ENCODE measurements around the gene ATAD1. TPM values are rescaled to one million over a fixed set of nuclear protein-coding genes. Genes with fewer than 3 reads are reported as not detected.

The ATAD1 gene
- total RNA-seq, 1 donor from 2014 or later = 63.2 TPM

- no peaks in the 10 kb centered on the region for H3K27me3 Mint-ChIP-seq (ENCODE audit: insufficient read depth, low read depth)
- H3K4me1 Mint-ChIP-seq = no peaks in the 10 kb centered on the region
- no peaks in the 10 kb centered on the region for H3K4me1 ChIP-seq
- H3F3A ChIP-seq (ENCODE audit: low read depth) = no peaks in the 10 kb centered on the region
- no peak overlapping the region for H3K4me2 ChIP-seq
- DNase-seq (ENCODE audit: low spot score) = no peak
- no peak overlapping the region for H3K9ac ChIP-seq
- no peaks in the 10 kb centered on the region for H3K9me3 Mint-ChIP-seq
- no peaks in the 10 kb centered on the region for H4K20me1 ChIP-seq (ENCODE audit: low read depth)
- H3K36me3 ChIP-seq = no peaks in the 10 kb centered on the region
- no peaks in the 10 kb centered on the region for H3K27me3 ChIP-seq
- no peak overlapping the region for H3K27ac Mint-ChIP-seq
- H3K27ac ChIP-seq = no peak overlapping the region
- H3K4me3 ChIP-seq = no peak overlapping the region
- no peaks in the 10 kb centered on the region for H3K79me2 ChIP-seq (ENCODE audit: low read depth)
- no peaks in the 10 kb centered on the region for H3K36me3 Mint-ChIP-seq
- no peaks in the 10 kb centered on the region for H3K9me3 ChIP-seq (ENCODE audit: low read depth)
- no peak overlapping the region for H2AFZ ChIP-seq (replicated peaks)
- TF ChIP-seq EZH2 (IDR thresholded peaks at IDR 0.05) = no peak
- TF ChIP-seq CTCF (IDR thresholded peaks at IDR 0.05) = no peak
- no peak overlapping the region for H3K4me3 Mint-ChIP-seq
These were observed 114.3 kb downstream of the ATAD1 start for GRCh38 chr10:87703771-87704170.

GRCh38 chr10:87702973-87703294 is 115.1 kb downstream of the ATAD1 start:
- no peaks in the 10 kb centered on the region for H3K9me3 ChIP-seq (ENCODE audit: low read depth)
- no peaks in the 10 kb centered on the region for H3K36me3 ChIP-seq

GRCh38 chr10:87702260-87702972 is 115.6 kb downstream of the ATAD1 start:
- no peaks in the 10 kb centered on the region for H3K4me1 Mint-ChIP-seq
- H3K27me3 ChIP-seq = no peaks in the 10 kb centered on the region
- no peaks in the 10 kb centered on the region for H3K9me3 ChIP-seq (ENCODE audit: low read depth)
- no peaks in the 10 kb centered on the region for H3K79me2 ChIP-seq (ENCODE audit: low read depth)
- no peak overlapping the region for H3K4me3 Mint-ChIP-seq
- H3K4me3 ChIP-seq = no peak overlapping the region
- H3K27ac ChIP-seq = no peak overlapping the region
- no peak overlapping the region for H3K27ac Mint-ChIP-seq
- no peaks in the 10 kb centered on the region for H3F3A ChIP-seq (ENCODE audit: low read depth)
- no peak overlapping the region for H2AFZ ChIP-seq (replicated peaks)
- H4K20me1 ChIP-seq (ENCODE audit: low read depth) = no peaks in the 10 kb centered on the region
- no peaks in the 10 kb centered on the region for H3K36me3 Mint-ChIP-seq
- no peak overlapping the region for H3K9ac ChIP-seq
- H3K27me3 Mint-ChIP-seq (ENCODE audit: insufficient read depth, low read depth) = no peaks in the 10 kb centered on the region
- H3K9me3 Mint-ChIP-seq = no peaks in the 10 kb centered on the region
- no peaks in the 10 kb centered on the region for H3K36me3 ChIP-seq
- no peak overlapping the region for H3K4me2 ChIP-seq
- TF ChIP-seq EZH2phosphoT487 (IDR thresholded peaks at IDR 0.05) (no peak), CTCF (IDR thresholded peaks at IDR 0.05) (no peak)
- DNase-seq (ENCODE audit: low spot score) = no peak
- H3K4me1 ChIP-seq = no peaks in the 10 kb centered on the region

More at GRCh38 chr10:87702973-87703294, 115.1 kb downstream of the ATAD1 start:
- no peak overlapping the region for H3K27ac ChIP-seq
- H4K20me1 ChIP-seq (ENCODE audit: low read depth) = no peaks in the 10 kb centered on the region
- H3F3A ChIP-seq (ENCODE audit: low read depth) = no peaks in the 10 kb centered on the region
- Mint-ChIP-seq H3K4me3 (no peak overlapping the region), H3K9me3 (no peaks in the 10 kb centered on the region), H3K36me3 (no peaks in the 10 kb centered on the region), H3K27ac (no peak overlapping the region), H3K27me3 (ENCODE audit: insufficient read depth, low read depth) (no peaks in the 10 kb centered on the region), H3K4me1 (no peaks in the 10 kb centered on the region)
- no peaks in the 10 kb centered on the region for H3K79me2 ChIP-seq (ENCODE audit: low read depth)
- H3K4me3 ChIP-seq = no peak overlapping the region
- H2AFZ ChIP-seq (replicated peaks) = no peak overlapping the region
- H3K4me1 ChIP-seq = no peaks in the 10 kb centered on the region
- no peak for TF ChIP-seq EZH2phosphoT487 (IDR thresholded peaks at IDR 0.05)
- TF ChIP-seq EZH2 (IDR thresholded peaks at IDR 0.05) = no peak
- TF ChIP-seq CTCF (IDR thresholded peaks at IDR 0.05) = no peak
- no peak overlapping the region for H3K4me2 ChIP-seq
- no peak for DNase-seq (ENCODE audit: low spot score)
- no peaks in the 10 kb centered on the region for H3K27me3 ChIP-seq
- H3K9ac ChIP-seq = no peak overlapping the region

Small RNAs within 50 kb of the gene (small RNA-seq; reads per million reads assigned to genes)
- gene RN7SL78P = not detected

Other genes with a start within 250 kb of the ATAD1 start
- 4.0 and 6.0 TPM in 2 replicates for gene PAPSS2, start 158.3 kb downstream of the ATAD1 start, total RNA-seq (ENCODE audit: low replicate concordance)
- gene KLLN, start 45.3 kb upstream of the ATAD1 start, total RNA-seq (ENCODE audit: low replicate concordance) = 0.96 and 1.5 TPM in 2 replicates
- 50.5 and 64.9 TPM in 2 replicates for gene PTEN, start 45.4 kb upstream of the ATAD1 start, total RNA-seq (ENCODE audit: low replicate concordance)